PC-9 (cell line): Measurements from ENCODE around the gene MTRFR. TPM values are rescaled to one million over a fixed set of nuclear protein-coding genes. Genes with fewer than 3 reads are reported as not detected.

Experiments used
- BruUV-seq: library from RNA; stranded (reverse); fragments of 400-500 nt; replicated peaks from 2 replicates; lab custom pipeline; 2021; lab: Mats Ljungman, UMichigan
- CTCF ChIA-PET: fragments of 300-600 bp; sonication (Branson Sonifier 250); formaldehyde crosslinking; loops from one replicate; lab custom pipeline; 2022; ENCODE audit warnings: antibody characterized with exemption; lab: Charles Lee
- POLR2A ChIA-PET: fragments of 300-600 bp; sonication (Branson Sonifier 250); formaldehyde crosslinking; loops from one replicate; lab custom pipeline; 2022; ENCODE audit warnings: antibody characterized with exemption; ENCODE audit not compliant: unreplicated experiment; lab: Charles Lee
- DNase-seq, 2 experiments: peaks; one replicate each; pipeline versions ENCODE4 v3.0.0 to v3.0.0-alpha.2; 2015 to 2022; ENCODE audit warnings: mixed read lengths in 1 of 2
- H2AFZ ChIP-seq: fragments of 200-600 bp; sonication (generic); 2 replicates; pipeline ENCODE4 v1.8.1; 2017; ENCODE audit warnings: antibody characterized with exemption
- H3F3A ChIP-seq: fragments of 200-600 bp; sonication (generic); 2 replicates; pipeline ENCODE4 v1.8.1; 2017; ENCODE audit warnings: antibody characterized with exemption, mild to moderate bottlenecking, low read depth; ENCODE audit not compliant: insufficient read depth
- H3K27ac ChIP-seq: fragments of 200-600 bp; sonication (generic); 2 replicates; pipeline ENCODE4 v1.6.1; 2016; ENCODE audit warnings: mixed run types
- H3K27me3 ChIP-seq: fragments of 200-600 bp; sonication (generic); 2 replicates; pipeline ENCODE4 v1.6.1; 2016; ENCODE audit warnings: low read depth, mixed run types; ENCODE audit not compliant: insufficient read depth
- H3K36me3 ChIP-seq: fragments of 200-600 bp; sonication (generic); 2 replicates; pipeline ENCODE4 v1.6.1; 2016; ENCODE audit warnings: low read depth, mixed run types
- H3K4me1 ChIP-seq: fragments of 200-600 bp; sonication (generic); replicated peaks from 2 replicates; pipeline ENCODE4 v1.6.1; 2016; ENCODE audit warnings: mixed run types; ENCODE audit not compliant: insufficient read depth
- H3K4me2 ChIP-seq: fragments of 200-600 bp; sonication (generic); 2 replicates; pipeline ENCODE4 v1.6.1; 2017; ENCODE audit warnings: mixed run types
- H3K4me3 ChIP-seq: fragments of 200-600 bp; sonication (generic); 2 replicates; pipeline ENCODE4 v1.6.1; 2016; ENCODE audit warnings: mixed run types
- H3K79me2 ChIP-seq: fragments of 200-600 bp; sonication (generic); 2 replicates; pipeline ENCODE4 v1.6.1; 2017; ENCODE audit warnings: low read depth, mixed run types
- H3K9me2 ChIP-seq: fragments of 200-600 bp; sonication (generic); 2 replicates; pipeline ENCODE4 v1.8.1; 2017; ENCODE audit warnings: mild to moderate bottlenecking; ENCODE audit not compliant: insufficient read depth
- H3K9me3 ChIP-seq: fragments of 200-600 bp; sonication (generic); 2 replicates; pipeline ENCODE4 v1.8.1; 2016; ENCODE audit warnings: low read depth; ENCODE audit not compliant: insufficient read depth
- H4K20me1 ChIP-seq: fragments of 200-600 bp; sonication (generic); 2 replicates; pipeline ENCODE4 v1.8.1; 2017; ENCODE audit not compliant: insufficient read depth
- CTCF ChIP-seq: fragments of 200-600 bp; sonication (generic); conservative IDR thresholded peaks from 2 replicates; pipeline ENCODE4 v1.6.1; 2017; ENCODE audit warnings: mixed run types, antibody characterized with exemption, mild to moderate bottlenecking, moderate library complexity
- EZH2 ChIP-seq: fragments of 200-600 bp; sonication (generic); IDR thresholded peaks from 2 replicates; pipeline ENCODE4 v1.8.0; 2017; ENCODE audit warnings: antibody characterized with exemption, low read depth
- intact Hi-C: fragments of 100-400 bp; cut with micrococcal nuclease; formaldehyde crosslinking; loops from one replicate; pipeline ENCODE4 v1.10.0; 2022; ENCODE audit not compliant: unreplicated experiment
- total RNA-seq: library from RNA; stranded (reverse); gene quantifications from 2 replicates; pipeline ENCODE4 v1.2.3, GENCODE V29; 2021

Gene MTRFR
- total RNA-seq, 1 experiment from 2014 or later, result 19.4 TPM

- intact Hi-C loops, result loop anchor here (2.0 to 10.0 kb wide), 3 partner anchors 70 to 457 kb away; partner anchors contain the start of genes CCDC62 and OGFOD2
- Histone ChIP-seq H3K27me3 (no peaks in the 10 kb centered on the region), H3F3A (peaks cover 3% of the 10 kb centered on the region; the same call in 1 of the 2 replicates), H4K20me1 (no peaks in the 10 kb centered on the region), H3K9me3 (no peaks in the 10 kb centered on the region), H3K4me2 (peak overlapping the region; percentile 85), H3K27ac (no peak overlapping the region), H3K4me1 (peaks cover 19% of the 10 kb centered on the region), H2AFZ (peak overlapping the region; percentile 96), H3K36me3 (no peaks in the 10 kb centered on the region), H3K9me2 (no peaks in the 10 kb centered on the region), H3K4me3 (peak overlapping the region; percentile 82), H3K79me2 (peaks cover 59% of the 10 kb centered on the region)
- CTCF ChIA-PET, result no interaction called here
- POLR2A ChIA-PET, result interaction anchor here (0.6 to 1.5 kb wide), 5 partner anchors 19 to 344 kb away, joined by 3 to 13 read pairs (median 5); partner anchors contain the start of gene ABCB9
- DNase-seq, result no peak
- BruUV-seq, result TSS peak; percentile 48
- TF ChIP-seq EZH2 (no peak), CTCF (no peak)
Measured at GRCh38 chr12:123231931-123232330, 1.3 kb upstream of the MTRFR start.

- peak overlapping the region; percentile 96 for H2AFZ ChIP-seq
- no peaks in the 10 kb centered on the region for H3K27me3 ChIP-seq
- no peak overlapping the region for H3K27ac ChIP-seq
- no peak for DNase-seq
- peak overlapping the region; percentile 85 for H3K4me2 ChIP-seq
- H4K20me1 ChIP-seq, result no peaks in the 10 kb centered on the region
- no TSS peak for BruUV-seq
- no peak for TF ChIP-seq EZH2
- no peak for TF ChIP-seq CTCF
- peak overlapping the region; percentile 82 for H3K4me3 ChIP-seq
- peaks cover 8% of the 10 kb centered on the region; the same call in 1 of the 2 replicates for H3F3A ChIP-seq
- intact Hi-C loops, result loop anchor here (2.0 to 10.0 kb wide), 3 partner anchors 70 to 458 kb away; partner anchors contain the start of genes CCDC62 and OGFOD2
- ChIA-PET CTCF (no interaction called here), POLR2A (interaction anchor here (0.5 to 1.5 kb wide), 11 partner anchors 19 to 1586 kb away, joined by 3 to 30 read pairs (median 6); partner anchors contain the start of genes ABCB9 and OGFOD2)
- no peaks in the 10 kb centered on the region for H3K9me2 ChIP-seq
- peaks cover 19% of the 10 kb centered on the region for H3K4me1 ChIP-seq
- no peaks in the 10 kb centered on the region for H3K9me3 ChIP-seq
- H3K79me2 ChIP-seq, result peaks cover 59% of the 10 kb centered on the region
- no peaks in the 10 kb centered on the region for H3K36me3 ChIP-seq
Measured at GRCh38 chr12:123232472-123232806, 797 bp upstream of the MTRFR start.

DNA sequence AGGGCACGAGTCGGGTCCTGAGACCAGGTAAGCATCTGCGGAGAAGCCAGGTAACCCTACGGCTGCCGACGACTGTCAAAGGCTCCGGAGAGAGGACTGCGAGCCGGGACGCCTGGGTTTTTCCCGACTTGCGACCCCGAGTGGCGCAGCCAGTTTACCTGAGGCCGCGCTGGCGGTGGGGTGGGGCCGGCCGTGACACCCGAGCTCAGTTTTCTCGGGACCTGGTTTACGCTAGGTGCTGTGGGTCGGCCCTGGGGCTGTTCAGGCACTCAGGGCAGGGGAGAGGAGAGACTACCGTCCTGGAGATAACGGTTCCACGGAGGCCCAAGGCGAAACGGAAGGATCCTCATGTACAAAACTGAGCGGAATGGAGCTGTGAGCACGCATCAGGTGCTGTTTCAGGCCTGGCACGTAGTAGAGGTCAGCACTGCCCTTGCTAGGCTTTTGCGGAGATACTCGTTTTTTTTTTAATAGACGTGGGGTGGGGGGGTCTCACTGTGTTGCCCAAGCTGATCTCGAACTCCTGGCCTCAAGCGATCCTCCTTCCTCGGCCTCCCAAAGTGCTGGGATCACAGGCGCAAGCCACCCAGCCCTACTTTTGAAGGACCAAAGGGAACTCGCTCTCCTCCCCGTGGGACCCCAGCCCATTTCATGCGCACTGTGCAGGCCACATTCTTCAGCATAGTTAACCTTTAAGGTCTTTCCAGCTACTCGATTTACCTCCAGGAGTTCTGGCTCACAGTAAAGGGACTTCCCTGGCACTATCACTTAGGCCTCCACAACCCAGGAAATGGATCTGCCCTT, 471 bp downstream of the MTRFR start:
- H3K27ac ChIP-seq, result peak overlapping the region; percentile 32
- peak overlapping the region; percentile 82 for H3K4me3 ChIP-seq
- H2AFZ ChIP-seq, result peak overlapping the region; percentile 92
- no peaks in the 10 kb centered on the region for H3K9me3 ChIP-seq
- H3F3A ChIP-seq, result peaks cover 14% of the 10 kb centered on the region
- peak overlapping the region; percentile 97 for H3K4me2 ChIP-seq
- no peaks in the 10 kb centered on the region for H3K36me3 ChIP-seq
- POLR2A ChIA-PET, result interaction anchor here (0.6 to 1.5 kb wide), 7 partner anchors 17 to 708 kb away, joined by 3 to 13 read pairs (median 9); partner anchors contain the start of genes OGFOD2 and TMED2
- intact Hi-C loops, result loop anchor here (2.0 to 10.0 kb wide), 3 partner anchors 71 to 459 kb away; partner anchors contain the start of genes CCDC62 and OGFOD2
- peaks cover 26% of the 10 kb centered on the region for H3K4me1 ChIP-seq
- peaks cover 58% of the 10 kb centered on the region for H3K79me2 ChIP-seq
- CTCF ChIA-PET, result interaction anchor here (0.5 to 0.7 kb wide), 4 partner anchors 37 to 334 kb away, joined by 3 to 8 read pairs (median 4); no protein-coding TSS in a partner anchor
- H4K20me1 ChIP-seq, result no peaks in the 10 kb centered on the region
- no peak for DNase-seq
- no peaks in the 10 kb centered on the region for H3K27me3 ChIP-seq
- no peaks in the 10 kb centered on the region for H3K9me2 ChIP-seq
- BruUV-seq, result TSS peak; percentile 48
- TF ChIP-seq EZH2 (no peak), CTCF (no peak)
